RWPE2 (cell line): Measurements from ENCODE around the gene GPHN.
A peak's percentile ranks its signal among the peaks of the same experiment; 100 is the strongest.

Source experiments
- ATAC-seq: fragments of 200-7000 bp; cut with Tn5 transposase; 3 replicates; pipeline ENCODE4 v1.9.1; 2021; ENCODE audit warnings: low read depth
- DNase-seq: peaks from one replicate; pipeline ENCODE4 v3.0.0-alpha.2; 2020; ENCODE audit warnings: low spot score
- H3K27ac ChIP-seq: fragments of 450-650 bp; 2 replicates; pipeline ENCODE4 v1.5.1; 2017; ENCODE audit warnings: mild to moderate bottlenecking; ENCODE audit not compliant: poor library complexity, severe bottlenecking
- H3K27me3 ChIP-seq: fragments of 250-450 bp; sonication (Bioruptor Pico); 2 replicates; pipeline ENCODE4 v1.5.1; 2021; ENCODE audit warnings: mild to moderate bottlenecking, moderate library complexity; ENCODE audit not compliant: insufficient read depth, poor library complexity, severe bottlenecking
- H3K36me3 ChIP-seq: fragments of 250-450 bp; sonication (Bioruptor Pico); 2 replicates; pipeline ENCODE4 v1.5.1; 2020; ENCODE audit warnings: low read depth, mild to moderate bottlenecking, moderate library complexity
- H3K4me1 ChIP-seq: fragments of 250-450 bp; sonication (Bioruptor Pico); 2 replicates; pipeline ENCODE4 v1.5.1; 2021; ENCODE audit warnings: mild to moderate bottlenecking, moderate library complexity; ENCODE audit not compliant: insufficient read depth, poor library complexity, severe bottlenecking
- H3K4me3 ChIP-seq: fragments of 250-450 bp; sonication (Bioruptor Pico); 2 replicates; pipeline ENCODE4 v1.5.1; 2021; ENCODE audit warnings: mild to moderate bottlenecking, moderate library complexity; ENCODE audit not compliant: severe bottlenecking
- H3K9me3 ChIP-seq: fragments of 250-450 bp; sonication (Bioruptor Pico); 2 replicates; pipeline ENCODE4 v1.5.1; 2021; ENCODE audit warnings: mild to moderate bottlenecking, moderate library complexity; ENCODE audit not compliant: severe bottlenecking
- CTCF ChIP-seq: fragments of 450-650 bp; IDR thresholded peaks from one replicate; pipeline ENCODE4 v1.5.1; 2017; ENCODE audit warnings: mild to moderate bottlenecking, moderate library complexity; ENCODE audit not compliant: poor library complexity, severe bottlenecking

Gene GPHN

GRCh38 chr14:66965831-66966230, 457.9 kb downstream of the GPHN start:
- TF ChIP-seq CTCF: no peak
- Histone ChIP-seq H3K27ac (peak overlapping the region; percentile 45), H3K36me3 (peaks cover 17% of the 10 kb centered on the region), H3K9me3 (no peaks in the 10 kb centered on the region), H3K4me3 (no peak overlapping the region), H3K27me3 (no peaks in the 10 kb centered on the region), H3K4me1 (no peaks in the 10 kb centered on the region)
- peak; percentile 94 for ATAC-seq
- no peak for DNase-seq

- Histone ChIP-seq H3K27ac (no peak overlapping the region), H3K9me3 (no peaks in the 10 kb centered on the region), H3K27me3 (no peaks in the 10 kb centered on the region), H3K36me3 (0 out of 2 replicates have a peak, but pooled peaks cover 3% of the 10 kb centered on the region), H3K4me1 (peaks cover 20% of the 10 kb centered on the region), H3K4me3 (no peak overlapping the region)
- no peak for TF ChIP-seq CTCF
- DNase-seq (no peak), ATAC-seq (no peak)
Observed at GRCh38 chr14:66972469-66972868, 464.5 kb downstream of the GPHN start.

- Histone ChIP-seq H3K9me3 (no peaks in the 10 kb centered on the region), H3K36me3 (0 out of 2 replicates have a peak, but pooled peaks cover 3% of the 10 kb centered on the region), H3K27me3 (no peaks in the 10 kb centered on the region), H3K4me1 (peaks cover 20% of the 10 kb centered on the region), H3K27ac (peak overlapping the region; percentile 88), H3K4me3 (no peak overlapping the region)
- DNase-seq: no peak
- ATAC-seq: peak; percentile 96
- no peak for TF ChIP-seq CTCF
Observed at GRCh38 chr14:66974397-66975025, 466.6 kb downstream of the GPHN start.

- no peaks in the 10 kb centered on the region for H3K27me3 ChIP-seq
- peaks cover 20% of the 10 kb centered on the region for H3K4me1 ChIP-seq
- TF ChIP-seq CTCF: no peak
- peak overlapping the region; percentile 88 for H3K27ac ChIP-seq
- H3K36me3 ChIP-seq: 0 out of 2 replicates have a peak, but pooled peaks cover 3% of the 10 kb centered on the region
- ATAC-seq (no peak), DNase-seq (no peak)
- no peaks in the 10 kb centered on the region for H3K9me3 ChIP-seq
- no peak overlapping the region for H3K4me3 ChIP-seq
Observed at GRCh38 chr14:66975251-66975650, 467.3 kb downstream of the GPHN start.
